ENCODE results near the gene RASGEF1B.
"Not testable (repeated sequence)": the region's sequence is repeated elsewhere in the genome, so short reads cannot be mapped to it uniquely, and the experiment has no call there.

The RASGEF1B gene

GRCh38 chr4:81429031-81429430, 42.7 kb downstream of the RASGEF1B start:
- DNase-seq: no peak

GRCh38 chr4:81428002-81428401, 43.7 kb downstream of the RASGEF1B start:
- no peak for DNase-seq

- no peak for DNase-seq
These were observed 44.3 kb downstream of the RASGEF1B start for GRCh38 chr4:81427344-81427821.

GRCh38 chr4:81426770-81427289, 44.9 kb downstream of the RASGEF1B start:
- no peak for DNase-seq

- no peak for DNase-seq
These were observed 46.6 kb downstream of the RASGEF1B start for GRCh38 chr4:81424816-81425755.

- no peak for DNase-seq
These were observed 47.4 kb downstream of the RASGEF1B start for GRCh38 chr4:81424336-81424735.

GRCh38 chr4:81422595-81422994, 49.1 kb downstream of the RASGEF1B start:
- no peak for DNase-seq

- DNase-seq: no peak
These were observed 50.1 kb downstream of the RASGEF1B start for GRCh38 chr4:81421346-81422218.

GRCh38 chr4:81418572-81418971, 53.1 kb downstream of the RASGEF1B start:
- DNase-seq: no peak

- DNase-seq: no peak
These were observed 58.7 kb downstream of the RASGEF1B start for GRCh38 chr4:81412946-81413495.

- DNase-seq: no peak
These were observed 61.0 kb downstream of the RASGEF1B start for GRCh38 chr4:81410680-81411079.

- no peak for DNase-seq
These were observed 61.9 kb downstream of the RASGEF1B start for GRCh38 chr4:81409836-81410235.

GRCh38 chr4:81408341-81408740, 63.4 kb downstream of the RASGEF1B start:
- DNase-seq: no peak

- DNase-seq: no peak
These were observed 64.0 kb downstream of the RASGEF1B start for GRCh38 chr4:81407726-81408125.

GRCh38 chr4:81406481-81406880, 65.2 kb downstream of the RASGEF1B start:
- not testable (repeated sequence) for DNase-seq

- DNase-seq: peak; percentile 90
These were observed 65.8 kb downstream of the RASGEF1B start for GRCh38 chr4:81405900-81406401.

- no peak for DNase-seq
These were observed 67.0 kb downstream of the RASGEF1B start for GRCh38 chr4:81404741-81405140.

- DNase-seq: peak; percentile 41
These were observed 67.4 kb downstream of the RASGEF1B start for GRCh38 chr4:81404294-81404693.

- no peak for DNase-seq
These were observed 72.2 kb downstream of the RASGEF1B start for GRCh38 chr4:81399306-81400086.

- no peak for DNase-seq
These were observed 73.3 kb downstream of the RASGEF1B start for GRCh38 chr4:81398379-81398778.

- peak; percentile 10 for DNase-seq
These were observed 74.1 kb downstream of the RASGEF1B start for GRCh38 chr4:81397635-81398034.

- no peak for DNase-seq
These were observed 76.5 kb downstream of the RASGEF1B start for GRCh38 chr4:81395239-81395638.

All from DMS53 (cell line).